HFF-Myc (cell line): ENCODE measurements around the gene ATP10A.

Source experiments
- DNase-seq: peaks from one replicate; pipeline ENCODE4 v3.0.0-alpha.2; 2011; ENCODE audit warnings: low read depth; ENCODE audit errors: extremely low read depth
- H3K4me3 ChIP-seq: replicated peaks from 2 replicates; pipeline ENCODE4 v1.5.1; 2011; ENCODE audit warnings: low read depth, mild to moderate bottlenecking, control low read depth, low read length
- TF ChIP-seq, protein P1 (sequence below): IDR thresholded peaks from 2 replicates; pipeline ENCODE4 v1.5.1; 2012; ENCODE audit warnings: mild to moderate bottlenecking, low read depth, low read length, control low read depth; ENCODE audit errors: missing control alignments

The ATP10A gene

GRCh38 chr15:25770618-25771337, 92.3 kb downstream of the ATP10A start:
- H3K4me3 ChIP-seq: no peak overlapping the region
- TF ChIP-seq, protein P1, sequence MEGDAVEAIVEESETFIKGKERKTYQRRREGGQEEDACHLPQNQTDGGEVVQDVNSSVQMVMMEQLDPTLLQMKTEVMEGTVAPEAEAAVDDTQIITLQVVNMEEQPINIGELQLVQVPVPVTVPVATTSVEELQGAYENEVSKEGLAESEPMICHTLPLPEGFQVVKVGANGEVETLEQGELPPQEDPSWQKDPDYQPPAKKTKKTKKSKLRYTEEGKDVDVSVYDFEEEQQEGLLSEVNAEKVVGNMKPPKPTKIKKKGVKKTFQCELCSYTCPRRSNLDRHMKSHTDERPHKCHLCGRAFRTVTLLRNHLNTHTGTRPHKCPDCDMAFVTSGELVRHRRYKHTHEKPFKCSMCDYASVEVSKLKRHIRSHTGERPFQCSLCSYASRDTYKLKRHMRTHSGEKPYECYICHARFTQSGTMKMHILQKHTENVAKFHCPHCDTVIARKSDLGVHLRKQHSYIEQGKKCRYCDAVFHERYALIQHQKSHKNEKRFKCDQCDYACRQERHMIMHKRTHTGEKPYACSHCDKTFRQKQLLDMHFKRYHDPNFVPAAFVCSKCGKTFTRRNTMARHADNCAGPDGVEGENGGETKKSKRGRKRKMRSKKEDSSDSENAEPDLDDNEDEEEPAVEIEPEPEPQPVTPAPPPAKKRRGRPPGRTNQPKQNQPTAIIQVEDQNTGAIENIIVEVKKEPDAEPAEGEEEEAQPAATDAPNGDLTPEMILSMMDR: no peak

DNA sequence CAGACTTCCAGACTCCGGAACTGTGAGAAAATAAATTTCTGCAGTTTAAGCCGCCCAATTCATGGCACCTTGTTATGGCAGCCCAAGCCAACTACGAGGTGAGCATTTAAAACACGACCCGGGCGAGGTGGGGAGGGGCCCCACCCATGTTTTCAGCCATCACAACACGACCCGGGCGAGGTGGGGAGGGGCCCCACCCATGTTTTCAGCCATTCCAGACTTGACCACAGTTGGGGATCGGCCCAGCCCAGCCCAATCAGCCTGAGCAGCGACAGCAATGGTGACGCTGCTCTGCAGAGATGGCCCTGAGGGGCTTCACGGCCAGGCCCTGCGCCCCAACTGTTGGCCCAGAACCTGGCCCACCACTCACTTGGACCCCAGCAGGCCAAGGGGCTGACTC, 93.1 kb downstream of the ATP10A start:
- TF ChIP-seq, protein P1: no peak
- no peak overlapping the region for H3K4me3 ChIP-seq

More at GRCh38 chr15:25770618-25771337, 92.3 kb downstream of the ATP10A start:
- DNase-seq: no peak

GRCh38 chr15:25768271-25768670, 94.9 kb downstream of the ATP10A start:
- TF ChIP-seq, protein P1: no peak
- DNase-seq: no peak
- no peak overlapping the region for H3K4me3 ChIP-seq

More for the DNA sequence above, 93.1 kb downstream of the ATP10A start:
- DNase-seq: no peak

GRCh38 chr15:25767356-25768151, 95.6 kb downstream of the ATP10A start:
- DNase-seq: no peak
- TF ChIP-seq, protein P1: no peak
- H3K4me3 ChIP-seq: no peak overlapping the region

GRCh38 chr15:25766417-25766816, 96.7 kb downstream of the ATP10A start:
- no peak for DNase-seq
- TF ChIP-seq, protein P1: no peak

GRCh38 chr15:25764980-25765735, 98.0 kb downstream of the ATP10A start:
- H3K4me3 ChIP-seq: no peak overlapping the region
- TF ChIP-seq, protein P1: no peak
- no peak for DNase-seq

More at GRCh38 chr15:25766417-25766816, 96.7 kb downstream of the ATP10A start:
- H3K4me3 ChIP-seq: no peak overlapping the region
